Osteoblast (primary cell): Measurements from ENCODE around the gene PAQR4. TPM values are rescaled to one million over a fixed set of nuclear protein-coding genes. Genes with fewer than 3 reads are reported as not detected.

ENCODE experiments used
- DNase-seq: peaks from one replicate; pipeline ENCODE4 v3.0.0; 2011; ENCODE audit warnings: low spot score, mixed read lengths; ENCODE audit not compliant: insufficient read length; ENCODE audit errors: missing footprints
- H2AFZ ChIP-seq: 2 replicates; pipeline ENCODE4 v1.6.0; 2011; ENCODE audit warnings: mild to moderate bottlenecking, low read length
- H3K27ac ChIP-seq: 2 replicates; pipeline ENCODE4 v1.5.1; 2011; ENCODE audit warnings: mild to moderate bottlenecking, low read depth, low read length, moderate library complexity
- H3K27me3 ChIP-seq: 2 replicates; pipeline ENCODE4 v1.6.0; 2012; ENCODE audit warnings: mild to moderate bottlenecking, control low read depth, inconsistent platforms, low read length, moderate library complexity; ENCODE audit not compliant: insufficient read depth
- H3K36me3 ChIP-seq: 2 replicates; pipeline ENCODE4 v1.5.1; 2011; ENCODE audit warnings: mild to moderate bottlenecking, low read length, control low read depth, moderate library complexity; ENCODE audit not compliant: insufficient read depth
- H3K4me1 ChIP-seq: 2 replicates; pipeline ENCODE4 v1.5.1; 2011; ENCODE audit warnings: mild to moderate bottlenecking, low read length, control low read depth, moderate library complexity; ENCODE audit not compliant: insufficient read depth
- H3K4me2 ChIP-seq: 2 replicates; pipeline ENCODE4 v1.6.0; 2011; ENCODE audit warnings: mild to moderate bottlenecking, low read length; ENCODE audit not compliant: insufficient read depth
- H3K4me3 ChIP-seq: fragments of 200-600 bp; sonication (generic); 3 replicates; pipeline ENCODE4 v1.5.1; 2012; ENCODE audit warnings: mild to moderate bottlenecking, low read length, inconsistent platforms; ENCODE audit not compliant: insufficient read depth
- H3K79me2 ChIP-seq: 2 replicates; pipeline ENCODE4 v1.6.0; 2012; ENCODE audit warnings: mild to moderate bottlenecking, low read length, control low read depth, inconsistent platforms; ENCODE audit not compliant: insufficient read depth
- H3K9me3 ChIP-seq: 2 replicates; pipeline ENCODE4 v1.5.1; 2011; ENCODE audit warnings: low read depth, low read length, control low read depth
- H4K20me1 ChIP-seq: 2 replicates; pipeline ENCODE4 v1.6.0; 2012; ENCODE audit warnings: mild to moderate bottlenecking, low read length, control low read depth; ENCODE audit not compliant: insufficient read depth
- total RNA-seq: library from RNA; depleted of rRNA; stranded (reverse); fragments of >200 nt; gene quantifications from 2 replicates; pipeline ENCODE4 v1.2.3, GENCODE V29; 2012
- TF ChIP-seq, protein P1 (sequence below): IDR thresholded peaks from 2 replicates; pipeline ENCODE4 v1.5.1; 2011; ENCODE audit warnings: mild to moderate bottlenecking, low read depth, low read length, moderate library complexity; ENCODE audit errors: extremely low read depth

Gene PAQR4
- total RNA-seq, 1 donor = 1.8 TPM

DNA sequence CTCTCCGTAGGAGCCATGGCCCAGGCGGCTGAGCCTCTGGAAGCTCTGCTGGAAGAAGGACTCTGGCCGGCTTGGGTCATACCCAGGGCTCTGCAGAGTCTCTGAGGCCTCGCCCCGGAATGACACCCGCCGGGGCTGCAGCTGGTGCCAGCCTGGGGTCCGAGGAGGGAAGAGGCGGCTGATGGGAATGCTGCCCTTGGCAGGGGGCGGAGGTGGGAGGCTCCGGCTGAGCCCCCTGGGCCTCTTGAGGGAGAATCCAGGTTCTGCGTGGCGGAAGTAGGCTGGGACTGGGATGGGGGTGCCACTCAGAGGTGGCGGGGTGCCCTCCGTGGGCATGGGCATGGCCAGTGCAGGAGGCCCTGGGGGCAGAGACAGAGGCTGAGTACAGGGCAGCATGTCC lies 7.5 kb downstream of the PAQR4 start:
- peaks cover 8% of the 10 kb centered on the region for H3K79me2 ChIP-seq
- TF ChIP-seq, protein P1, sequence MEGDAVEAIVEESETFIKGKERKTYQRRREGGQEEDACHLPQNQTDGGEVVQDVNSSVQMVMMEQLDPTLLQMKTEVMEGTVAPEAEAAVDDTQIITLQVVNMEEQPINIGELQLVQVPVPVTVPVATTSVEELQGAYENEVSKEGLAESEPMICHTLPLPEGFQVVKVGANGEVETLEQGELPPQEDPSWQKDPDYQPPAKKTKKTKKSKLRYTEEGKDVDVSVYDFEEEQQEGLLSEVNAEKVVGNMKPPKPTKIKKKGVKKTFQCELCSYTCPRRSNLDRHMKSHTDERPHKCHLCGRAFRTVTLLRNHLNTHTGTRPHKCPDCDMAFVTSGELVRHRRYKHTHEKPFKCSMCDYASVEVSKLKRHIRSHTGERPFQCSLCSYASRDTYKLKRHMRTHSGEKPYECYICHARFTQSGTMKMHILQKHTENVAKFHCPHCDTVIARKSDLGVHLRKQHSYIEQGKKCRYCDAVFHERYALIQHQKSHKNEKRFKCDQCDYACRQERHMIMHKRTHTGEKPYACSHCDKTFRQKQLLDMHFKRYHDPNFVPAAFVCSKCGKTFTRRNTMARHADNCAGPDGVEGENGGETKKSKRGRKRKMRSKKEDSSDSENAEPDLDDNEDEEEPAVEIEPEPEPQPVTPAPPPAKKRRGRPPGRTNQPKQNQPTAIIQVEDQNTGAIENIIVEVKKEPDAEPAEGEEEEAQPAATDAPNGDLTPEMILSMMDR = no peak

DNA sequence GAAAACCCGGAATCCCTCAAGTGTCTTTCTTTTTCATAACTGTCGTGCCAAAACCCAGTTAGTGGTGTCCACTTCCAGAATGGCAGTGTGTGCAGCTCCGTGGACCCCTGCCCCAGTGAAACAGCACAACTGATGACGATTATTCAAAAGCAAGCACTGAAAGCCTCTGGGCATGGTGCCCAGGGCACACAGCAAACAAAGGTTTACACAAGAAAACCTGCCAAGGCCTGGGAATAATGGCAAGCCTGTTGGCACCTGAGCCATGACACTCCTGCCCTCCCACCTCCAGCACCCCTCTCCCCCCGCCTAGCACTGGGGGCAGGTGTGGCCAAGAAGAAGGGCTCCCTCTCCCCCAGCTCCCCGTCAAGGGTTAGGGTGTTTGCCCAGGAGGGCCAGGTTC lies 8.3 kb downstream of the PAQR4 start:
- TF ChIP-seq, protein P1 = no peak
- no peak overlapping the region for H3K4me3 ChIP-seq
- H3K27me3 ChIP-seq = no peaks in the 10 kb centered on the region
- H3K9me3 ChIP-seq = no peaks in the 10 kb centered on the region
- peaks cover 8% of the 10 kb centered on the region for H3K79me2 ChIP-seq
- no peak for DNase-seq
- H3K4me2 ChIP-seq = no peak overlapping the region
- H3K36me3 ChIP-seq = no peaks in the 10 kb centered on the region
- H3K4me1 ChIP-seq = peaks cover 11% of the 10 kb centered on the region
- no peaks in the 10 kb centered on the region for H4K20me1 ChIP-seq
- no peak overlapping the region for H3K27ac ChIP-seq
- no peak overlapping the region for H2AFZ ChIP-seq

More for the DNA sequence above, 7.5 kb downstream of the PAQR4 start:
- no peak overlapping the region for H3K4me3 ChIP-seq
- no peak overlapping the region for H3K4me2 ChIP-seq
- no peak overlapping the region for H3K27ac ChIP-seq
- H4K20me1 ChIP-seq = peaks cover 4% of the 10 kb centered on the region
- H3K4me1 ChIP-seq = peaks cover 11% of the 10 kb centered on the region
- no peaks in the 10 kb centered on the region for H3K9me3 ChIP-seq
- no peaks in the 10 kb centered on the region for H3K27me3 ChIP-seq
- H3K36me3 ChIP-seq = no peaks in the 10 kb centered on the region
- no peak overlapping the region for H2AFZ ChIP-seq
- DNase-seq = no peak

DNA sequence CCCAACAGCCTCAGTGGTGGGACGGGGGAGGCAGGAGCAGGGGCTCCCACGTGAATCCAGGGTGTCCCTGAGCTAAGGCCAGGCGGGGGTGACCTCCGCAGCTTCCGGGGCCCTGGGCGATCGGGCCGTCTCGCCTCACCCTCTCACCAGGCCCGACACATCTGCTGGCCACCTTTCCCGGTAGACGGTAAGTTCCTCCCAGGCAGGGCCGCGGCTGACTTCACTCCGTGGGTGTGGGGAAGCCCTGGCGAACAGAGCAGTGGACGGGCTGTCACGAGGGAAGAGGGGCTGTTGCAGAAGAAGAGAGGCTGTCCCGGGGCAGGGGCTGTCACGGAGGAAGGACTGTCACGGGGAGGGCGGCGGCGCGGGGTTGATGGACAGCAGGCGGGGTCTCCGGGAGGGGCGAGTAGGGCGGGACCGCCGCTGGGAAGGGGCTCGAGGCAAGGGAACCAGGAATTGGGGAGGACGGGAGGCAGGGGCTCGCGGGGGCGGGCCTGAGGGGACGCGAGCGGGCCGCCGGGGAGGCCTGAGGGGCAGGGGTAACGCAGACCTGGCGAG lies 10.6 kb downstream of the PAQR4 start:
- H3K27ac ChIP-seq = no peak overlapping the region
- TF ChIP-seq, protein P1 = no peak
- peaks cover 11% of the 10 kb centered on the region for H3K4me1 ChIP-seq
- H2AFZ ChIP-seq = peak overlapping the region; percentile 90
- H3K36me3 ChIP-seq = no peaks in the 10 kb centered on the region
- H3K79me2 ChIP-seq = peaks cover 8% of the 10 kb centered on the region
- peak; percentile 90 for DNase-seq
- no peaks in the 10 kb centered on the region for H3K27me3 ChIP-seq
- peak overlapping the region; percentile 88 for H3K4me3 ChIP-seq
- no peaks in the 10 kb centered on the region for H3K9me3 ChIP-seq
- H3K4me2 ChIP-seq = peak overlapping the region; percentile 84
- H4K20me1 ChIP-seq = no peaks in the 10 kb centered on the region

DNA sequence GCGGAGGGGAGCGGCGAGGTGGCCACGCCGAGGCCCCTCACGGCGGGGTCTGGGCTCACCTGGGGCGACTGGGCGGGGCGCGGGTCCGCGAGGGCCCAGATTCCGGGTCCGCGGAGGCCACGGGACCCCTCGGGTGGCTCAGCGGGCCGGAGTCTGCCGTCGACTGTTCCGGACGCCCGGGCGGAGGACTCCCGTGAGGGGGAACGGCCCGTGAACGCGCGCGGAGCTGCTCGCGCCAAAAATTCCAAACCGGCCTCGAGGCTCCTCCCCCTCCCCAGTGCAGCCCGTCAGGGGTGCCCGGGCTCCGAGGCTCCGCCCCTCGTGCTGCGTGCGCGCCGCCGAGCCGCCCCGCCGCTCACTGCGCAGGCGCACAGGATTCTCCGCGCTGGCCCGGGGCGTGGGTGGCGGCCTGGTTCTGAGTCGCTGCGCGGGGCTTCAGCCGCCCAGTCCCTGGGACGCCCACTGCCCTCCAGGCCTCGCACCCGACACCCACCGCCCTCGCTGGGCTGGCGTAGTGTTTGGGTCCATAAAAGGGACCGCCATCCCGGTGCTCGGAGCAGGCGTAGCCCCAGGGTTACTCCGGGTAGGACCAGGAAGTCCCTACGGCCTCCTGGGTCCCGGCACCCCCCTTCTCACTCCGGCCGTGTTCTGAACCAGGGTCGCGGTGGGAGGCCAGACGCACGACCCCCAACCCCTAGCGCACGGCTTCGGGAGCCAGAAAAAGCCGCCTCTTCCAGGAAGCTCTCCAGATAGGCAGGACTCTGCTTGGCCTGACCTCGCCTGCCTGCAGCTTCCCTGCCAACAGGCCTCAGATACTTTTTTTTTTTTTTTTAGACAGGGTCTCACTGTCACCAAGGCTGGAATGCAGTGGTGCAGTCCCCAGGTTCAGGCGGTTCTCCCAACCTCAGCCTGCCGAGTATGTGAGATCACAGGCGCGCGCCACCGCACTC lies 11.4 kb downstream of the PAQR4 start, which contains the start of gene PKMYT1:
PKMYT1 (minus strand) TSS at position 220 of the 950 bp plus-strand sequence. CDS start 789 bp downstream, outside the sequence.
- Histone ChIP-seq H3K4me1 (peaks cover 11% of the 10 kb centered on the region), H3K36me3 (no peaks in the 10 kb centered on the region), H3K27ac (peak within 1 kb of the TSS; percentile 91), H3K4me3 (peak within 1 kb of the TSS; percentile 88), H2AFZ (peak within 1 kb of the TSS; percentile 98), H3K9me3 (no peaks in the 10 kb centered on the region), H4K20me1 (no peaks in the 10 kb centered on the region), H3K79me2 (peaks cover 8% of the 10 kb centered on the region), H3K27me3 (no peaks in the 10 kb centered on the region), H3K4me2 (peak within 1 kb of the TSS; percentile 84)
- peak; percentile 100 for DNase-seq
- TF ChIP-seq, protein P1 = no peak
